ENCODE data around the gene MAMDC2.
A peak's percentile ranks its signal among the peaks of the same experiment; 100 is the strongest.

- TF ChIP-seq, protein P1, sequence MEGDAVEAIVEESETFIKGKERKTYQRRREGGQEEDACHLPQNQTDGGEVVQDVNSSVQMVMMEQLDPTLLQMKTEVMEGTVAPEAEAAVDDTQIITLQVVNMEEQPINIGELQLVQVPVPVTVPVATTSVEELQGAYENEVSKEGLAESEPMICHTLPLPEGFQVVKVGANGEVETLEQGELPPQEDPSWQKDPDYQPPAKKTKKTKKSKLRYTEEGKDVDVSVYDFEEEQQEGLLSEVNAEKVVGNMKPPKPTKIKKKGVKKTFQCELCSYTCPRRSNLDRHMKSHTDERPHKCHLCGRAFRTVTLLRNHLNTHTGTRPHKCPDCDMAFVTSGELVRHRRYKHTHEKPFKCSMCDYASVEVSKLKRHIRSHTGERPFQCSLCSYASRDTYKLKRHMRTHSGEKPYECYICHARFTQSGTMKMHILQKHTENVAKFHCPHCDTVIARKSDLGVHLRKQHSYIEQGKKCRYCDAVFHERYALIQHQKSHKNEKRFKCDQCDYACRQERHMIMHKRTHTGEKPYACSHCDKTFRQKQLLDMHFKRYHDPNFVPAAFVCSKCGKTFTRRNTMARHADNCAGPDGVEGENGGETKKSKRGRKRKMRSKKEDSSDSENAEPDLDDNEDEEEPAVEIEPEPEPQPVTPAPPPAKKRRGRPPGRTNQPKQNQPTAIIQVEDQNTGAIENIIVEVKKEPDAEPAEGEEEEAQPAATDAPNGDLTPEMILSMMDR (IDR thresholded peaks at IDR 0.05), result no peak
- TF ChIP-seq POLR2A (IDR thresholded peaks at IDR 0.05) (no peak), POLR2AphosphoS5 (IDR thresholded peaks at IDR 0.05) (peak in 1 of 3 donors; percentile 9)
Measured at GRCh38 chr9:70064496-70064895, 20.8 kb downstream of the MAMDC2 start.
